K562 (cell line): ENCODE data around the gene PRKACG. TPM values are rescaled to one million over a fixed set of nuclear protein-coding genes. Genes with fewer than 3 reads are reported as not detected.

ENCODE experiments used
- ASH1L ChIP-seq: fragments of 450-650 bp; IDR thresholded peaks from 2 replicates; pipeline ENCODE4 v1.6.1; 2018; ENCODE audit warnings: borderline replicate concordance, mild to moderate bottlenecking, low read depth; ENCODE audit not compliant: partially characterized antibody
- ATF1 ChIP-seq, 2 experiments: fragments of 450-650 bp in 1 of 2; IDR thresholded peaks; 2 replicates each; pipeline ENCODE4 v1.6.1; 2016; ENCODE audit warnings: missing compliant biosample characterization in 1 of 2, missing genetic modification characterization in 1 of 2
- ATF7 ChIP-seq: fragments of 450-650 bp; IDR thresholded peaks from 2 replicates; pipeline ENCODE4 v1.7.1; 2014; ENCODE audit warnings: mild to moderate bottlenecking, moderate library complexity
- CCNT2 ChIP-seq: IDR thresholded peaks from 2 replicates; pipeline ENCODE4 v1.6.1; 2011; ENCODE audit warnings: borderline replicate concordance, low read depth, mild to moderate bottlenecking, moderate library complexity, mixed read lengths, low read length; ENCODE audit not compliant: insufficient read length; ENCODE audit errors: extremely low read depth
- CHD4 ChIP-seq: fragments of 200-600 bp; sonication (generic); IDR thresholded peaks from 3 replicates; pipeline ENCODE4 v1.6.1; 2012; ENCODE audit warnings: low read depth, mild to moderate bottlenecking, mixed read lengths, low read length, inconsistent platforms; ENCODE audit not compliant: insufficient read depth, insufficient replicate concordance, poor library complexity, severe bottlenecking
- GABPB1 ChIP-seq: sonication (generic); formaldehyde crosslinking; IDR thresholded peaks from 2 replicates; pipeline ENCODE4 v1.8.0; 2022; ENCODE audit warnings: mild to moderate bottlenecking, missing genetic modification reagents
- HNRNPLL ChIP-seq: fragments of 200-400 bp; formaldehyde crosslinking; IDR thresholded peaks from 2 replicates; pipeline ENCODE4 v1.6.1; 2017; ENCODE audit warnings: low read length, low read depth, mild to moderate bottlenecking; ENCODE audit not compliant: poor library complexity, severe bottlenecking
- TFAP4 ChIP-seq: sonication (generic); formaldehyde crosslinking; IDR thresholded peaks from 2 replicates; pipeline ENCODE4 v1.8.0; 2022; ENCODE audit warnings: missing genetic modification reagents, mild to moderate bottlenecking, moderate library complexity, borderline replicate concordance
- ZNF140 ChIP-seq: fragments of 250-450 bp; sonication (Bioruptor Pico); IDR thresholded peaks from 2 replicates; pipeline ENCODE4 v1.8.0; 2021; ENCODE audit warnings: moderate library complexity, mild to moderate bottlenecking, inconsistent platforms
- polyA plus RNA-seq, 8 experiments: library from polyadenylated mRNA; depleted of rRNA in 4 of 8; stranded (reverse) in 5 of 8; unstranded in 3 of 8; fragments of >200 nt; fragmentation: Nextera tagmentation in 2 of 8; fragmentation: Illumina TruSeq in 1 of 8; extraction: Ambion mirVana in 2 of 8; extraction: Trizol in 1 of 8; gene quantifications; 2 replicates each; pipeline versions ENCODE4 v1.2.1 to v1.2.3, GENCODE V29; 2011 to 2014; ENCODE audit warnings: inconsistent platforms in 1 of 8, missing spikeins in 1 of 8
- total RNA-seq, 7 experiments: library from RNA; depleted of rRNA in 6 of 7; stranded (reverse); fragments of >200 nt in 6 of 7; fragmentation: Illumina TruSeq in 2 of 7; extraction: Trizol in 2 of 7; gene quantifications; 2 replicates each; pipeline versions ENCODE4 v1.2.1 to v1.2.3, GENCODE V29; 2011 to 2021; ENCODE audit warnings: low replicate concordance in 1 of 7
- TF ChIP-seq, protein P1 (sequence below), 2 experiments: IDR thresholded peaks; 2 replicates each; pipeline ENCODE4 v1.6.1; 2012; ENCODE audit warnings: improper control_type of control experiment in 2 of 2, low read depth in 2 of 2, low read length in 2 of 2, borderline replicate concordance in 1 of 2
- TF ChIP-seq, protein P2 (sequence below): sonication (generic); formaldehyde crosslinking; IDR thresholded peaks from 2 replicates; pipeline ENCODE4 v1.8.0; 2022; ENCODE audit warnings: mild to moderate bottlenecking, missing genetic modification reagents
- TF ChIP-seq, protein P3 (sequence below): fragments of 450-650 bp; IDR thresholded peaks from 2 replicates; pipeline ENCODE4 v1.6.1; 2017; ENCODE audit warnings: antibody characterized with exemption, mild to moderate bottlenecking

The PRKACG gene
- total and polyA plus RNA-seq, 9 of the 15 experiments (the other 6 are each of a cell fraction or from before 2014, with no cell fraction given): not detected

DNA sequence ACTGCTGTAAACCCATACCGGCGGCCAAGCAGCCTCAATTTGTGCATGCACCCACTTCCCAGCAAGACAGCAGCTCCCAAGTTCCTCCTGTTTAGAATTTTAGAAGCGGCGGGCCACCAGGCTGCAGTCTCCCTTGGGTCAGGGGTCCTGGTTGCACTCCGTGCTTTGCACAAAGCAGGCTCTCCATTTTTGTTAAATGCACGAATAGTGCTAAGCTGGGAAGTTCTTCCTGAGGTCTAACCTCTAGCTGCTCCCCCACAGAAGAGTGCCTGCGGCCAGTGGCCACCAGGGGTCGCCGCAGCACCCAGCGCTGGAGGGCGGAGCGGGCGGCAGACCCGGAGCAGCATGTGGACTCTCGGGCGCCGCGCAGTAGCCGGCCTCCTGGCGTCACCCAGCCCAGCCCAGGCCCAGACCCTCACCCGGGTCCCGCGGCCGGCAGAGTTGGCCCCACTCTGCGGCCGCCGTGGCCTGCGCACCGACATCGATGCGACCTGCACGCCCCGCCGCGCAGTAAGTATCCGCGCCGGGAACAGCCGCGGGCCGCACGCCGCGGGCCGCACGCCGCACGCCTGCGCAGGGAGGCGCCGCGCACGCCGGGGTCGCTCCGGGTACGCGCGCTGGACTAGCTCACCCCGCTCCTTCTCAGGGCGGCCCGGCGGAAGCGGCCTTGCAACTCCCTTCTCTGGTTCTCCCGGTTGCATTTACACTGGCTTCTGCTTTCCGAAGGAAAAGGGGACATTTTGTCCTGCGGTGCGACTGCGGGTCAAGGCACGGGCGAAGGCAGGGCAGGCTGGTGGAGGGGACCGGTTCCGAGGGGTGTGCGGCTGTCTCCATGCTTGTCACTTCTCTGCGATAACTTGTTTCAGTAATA lies 21.8 kb upstream of the PRKACG start, which contains the start of gene FXN (continued):
- TF ChIP-seq HNRNPLL: peak; percentile 65
- TF ChIP-seq, protein P1, sequence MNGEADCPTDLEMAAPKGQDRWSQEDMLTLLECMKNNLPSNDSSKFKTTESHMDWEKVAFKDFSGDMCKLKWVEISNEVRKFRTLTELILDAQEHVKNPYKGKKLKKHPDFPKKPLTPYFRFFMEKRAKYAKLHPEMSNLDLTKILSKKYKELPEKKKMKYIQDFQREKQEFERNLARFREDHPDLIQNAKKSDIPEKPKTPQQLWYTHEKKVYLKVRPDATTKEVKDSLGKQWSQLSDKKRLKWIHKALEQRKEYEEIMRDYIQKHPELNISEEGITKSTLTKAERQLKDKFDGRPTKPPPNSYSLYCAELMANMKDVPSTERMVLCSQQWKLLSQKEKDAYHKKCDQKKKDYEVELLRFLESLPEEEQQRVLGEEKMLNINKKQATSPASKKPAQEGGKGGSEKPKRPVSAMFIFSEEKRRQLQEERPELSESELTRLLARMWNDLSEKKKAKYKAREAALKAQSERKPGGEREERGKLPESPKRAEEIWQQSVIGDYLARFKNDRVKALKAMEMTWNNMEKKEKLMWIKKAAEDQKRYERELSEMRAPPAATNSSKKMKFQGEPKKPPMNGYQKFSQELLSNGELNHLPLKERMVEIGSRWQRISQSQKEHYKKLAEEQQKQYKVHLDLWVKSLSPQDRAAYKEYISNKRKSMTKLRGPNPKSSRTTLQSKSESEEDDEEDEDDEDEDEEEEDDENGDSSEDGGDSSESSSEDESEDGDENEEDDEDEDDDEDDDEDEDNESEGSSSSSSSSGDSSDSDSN (IDR thresholded peaks at IDR 0.05; ENCODE audit: borderline replicate concordance in 1 of 2, low read depth in 2 of 2, low read length in 2 of 2): peak; percentile 9 to 76; a peak in 1 of 4 replicates
- no peak for TF ChIP-seq ATF1 (CRISPR knock-in tag; IDR thresholded peaks at IDR 0.05)
- peak; percentile 63 for TF ChIP-seq ATF1 (tag; IDR thresholded peaks at IDR 0.05)
- TF ChIP-seq ATF7: peak; percentile 56
- TF ChIP-seq CCNT2: peak; percentile 62
- peak; percentile 53; the same call in 1 of the 2 replicates for TF ChIP-seq TFAP4 (CRISPR knock-in tag)
- TF ChIP-seq ASH1L: no peak
- TF ChIP-seq, protein P2, sequence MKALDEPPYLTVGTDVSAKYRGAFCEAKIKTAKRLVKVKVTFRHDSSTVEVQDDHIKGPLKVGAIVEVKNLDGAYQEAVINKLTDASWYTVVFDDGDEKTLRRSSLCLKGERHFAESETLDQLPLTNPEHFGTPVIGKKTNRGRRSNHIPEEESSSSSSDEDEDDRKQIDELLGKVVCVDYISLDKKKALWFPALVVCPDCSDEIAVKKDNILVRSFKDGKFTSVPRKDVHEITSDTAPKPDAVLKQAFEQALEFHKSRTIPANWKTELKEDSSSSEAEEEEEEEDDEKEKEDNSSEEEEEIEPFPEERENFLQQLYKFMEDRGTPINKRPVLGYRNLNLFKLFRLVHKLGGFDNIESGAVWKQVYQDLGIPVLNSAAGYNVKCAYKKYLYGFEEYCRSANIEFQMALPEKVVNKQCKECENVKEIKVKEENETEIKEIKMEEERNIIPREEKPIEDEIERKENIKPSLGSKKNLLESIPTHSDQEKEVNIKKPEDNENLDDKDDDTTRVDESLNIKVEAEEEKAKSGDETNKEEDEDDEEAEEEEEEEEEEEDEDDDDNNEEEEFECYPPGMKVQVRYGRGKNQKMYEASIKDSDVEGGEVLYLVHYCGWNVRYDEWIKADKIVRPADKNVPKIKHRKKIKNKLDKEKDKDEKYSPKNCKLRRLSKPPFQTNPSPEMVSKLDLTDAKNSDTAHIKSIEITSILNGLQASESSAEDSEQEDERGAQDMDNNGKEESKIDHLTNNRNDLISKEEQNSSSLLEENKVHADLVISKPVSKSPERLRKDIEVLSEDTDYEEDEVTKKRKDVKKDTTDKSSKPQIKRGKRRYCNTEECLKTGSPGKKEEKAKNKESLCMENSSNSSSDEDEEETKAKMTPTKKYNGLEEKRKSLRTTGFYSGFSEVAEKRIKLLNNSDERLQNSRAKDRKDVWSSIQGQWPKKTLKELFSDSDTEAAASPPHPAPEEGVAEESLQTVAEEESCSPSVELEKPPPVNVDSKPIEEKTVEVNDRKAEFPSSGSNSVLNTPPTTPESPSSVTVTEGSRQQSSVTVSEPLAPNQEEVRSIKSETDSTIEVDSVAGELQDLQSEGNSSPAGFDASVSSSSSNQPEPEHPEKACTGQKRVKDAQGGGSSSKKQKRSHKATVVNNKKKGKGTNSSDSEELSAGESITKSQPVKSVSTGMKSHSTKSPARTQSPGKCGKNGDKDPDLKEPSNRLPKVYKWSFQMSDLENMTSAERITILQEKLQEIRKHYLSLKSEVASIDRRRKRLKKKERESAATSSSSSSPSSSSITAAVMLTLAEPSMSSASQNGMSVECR: 0 out of 2 replicates have a peak, but pooled peaks have one; percentile 23
- TF ChIP-seq GABPB1 (CRISPR knock-in tag): peak; percentile 49
- no peak for TF ChIP-seq ZNF140 (CRISPR knock-in tag)
- peak; percentile 97 for TF ChIP-seq CHD4
- TF ChIP-seq, protein P3, sequence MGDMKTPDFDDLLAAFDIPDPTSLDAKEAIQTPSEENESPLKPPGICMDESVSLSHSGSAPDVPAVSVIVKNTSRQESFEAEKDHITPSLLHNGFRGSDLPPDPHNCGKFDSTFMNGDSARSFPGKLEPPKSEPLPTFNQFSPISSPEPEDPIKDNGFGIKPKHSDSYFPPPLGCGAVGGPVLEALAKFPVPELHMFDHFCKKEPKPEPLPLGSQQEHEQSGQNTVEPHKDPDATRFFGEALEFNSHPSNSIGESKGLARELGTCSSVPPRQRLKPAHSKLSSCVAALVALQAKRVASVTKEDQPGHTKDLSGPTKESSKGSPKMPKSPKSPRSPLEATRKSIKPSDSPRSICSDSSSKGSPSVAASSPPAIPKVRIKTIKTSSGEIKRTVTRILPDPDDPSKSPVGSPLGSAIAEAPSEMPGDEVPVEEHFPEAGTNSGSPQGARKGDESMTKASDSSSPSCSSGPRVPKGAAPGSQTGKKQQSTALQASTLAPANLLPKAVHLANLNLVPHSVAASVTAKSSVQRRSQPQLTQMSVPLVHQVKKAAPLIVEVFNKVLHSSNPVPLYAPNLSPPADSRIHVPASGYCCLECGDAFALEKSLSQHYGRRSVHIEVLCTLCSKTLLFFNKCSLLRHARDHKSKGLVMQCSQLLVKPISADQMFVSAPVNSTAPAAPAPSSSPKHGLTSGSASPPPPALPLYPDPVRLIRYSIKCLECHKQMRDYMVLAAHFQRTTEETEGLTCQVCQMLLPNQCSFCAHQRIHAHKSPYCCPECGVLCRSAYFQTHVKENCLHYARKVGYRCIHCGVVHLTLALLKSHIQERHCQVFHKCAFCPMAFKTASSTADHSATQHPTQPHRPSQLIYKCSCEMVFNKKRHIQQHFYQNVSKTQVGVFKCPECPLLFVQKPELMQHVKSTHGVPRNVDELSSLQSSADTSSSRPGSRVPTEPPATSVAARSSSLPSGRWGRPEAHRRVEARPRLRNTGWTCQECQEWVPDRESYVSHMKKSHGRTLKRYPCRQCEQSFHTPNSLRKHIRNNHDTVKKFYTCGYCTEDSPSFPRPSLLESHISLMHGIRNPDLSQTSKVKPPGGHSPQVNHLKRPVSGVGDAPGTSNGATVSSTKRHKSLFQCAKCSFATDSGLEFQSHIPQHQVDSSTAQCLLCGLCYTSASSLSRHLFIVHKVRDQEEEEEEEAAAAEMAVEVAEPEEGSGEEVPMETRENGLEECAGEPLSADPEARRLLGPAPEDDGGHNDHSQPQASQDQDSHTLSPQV: peak; percentile 76; the same call in 1 of the 2 replicates
